Activated naive CD4-positive, alpha-beta T cell treated with anti-CD3 and anti-CD28 coated beads, Interleukin-2, amount 50 U/mL, for 16 hours (primary cell): Measurements from ENCODE around the gene CLEC19A.

Experiments
- DNase-seq: peaks from one replicate; pipeline ENCODE4 v3.0.0-alpha.2; 2020

The CLEC19A gene

DNA sequence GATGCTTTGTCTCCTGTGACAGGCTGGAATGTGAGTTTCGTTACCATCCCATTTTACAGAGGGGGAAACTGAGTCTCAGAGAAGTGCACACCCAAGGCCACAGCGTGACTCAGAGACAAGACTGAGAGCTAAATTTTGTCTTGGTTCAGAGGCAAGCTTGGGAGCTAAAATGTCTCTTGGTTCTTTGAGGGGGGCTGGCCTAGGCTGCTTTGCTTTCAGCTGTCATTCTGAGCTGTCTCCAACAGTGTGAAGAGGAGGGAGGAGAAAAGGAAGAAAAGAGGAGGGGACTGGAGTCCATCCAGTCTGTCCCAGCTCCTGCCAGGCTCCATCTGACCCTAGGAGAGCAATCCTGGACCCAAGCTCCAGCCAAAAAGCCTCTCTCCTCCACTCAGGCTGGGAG is at the start of gene CLEC19A:
Gene CLEC19A, plus strand, starts transcription at position 301 of the 400 bp plus-strand sequence. CDS start 121 bp downstream, outside the sequence.
- no peak for DNase-seq

DNA sequence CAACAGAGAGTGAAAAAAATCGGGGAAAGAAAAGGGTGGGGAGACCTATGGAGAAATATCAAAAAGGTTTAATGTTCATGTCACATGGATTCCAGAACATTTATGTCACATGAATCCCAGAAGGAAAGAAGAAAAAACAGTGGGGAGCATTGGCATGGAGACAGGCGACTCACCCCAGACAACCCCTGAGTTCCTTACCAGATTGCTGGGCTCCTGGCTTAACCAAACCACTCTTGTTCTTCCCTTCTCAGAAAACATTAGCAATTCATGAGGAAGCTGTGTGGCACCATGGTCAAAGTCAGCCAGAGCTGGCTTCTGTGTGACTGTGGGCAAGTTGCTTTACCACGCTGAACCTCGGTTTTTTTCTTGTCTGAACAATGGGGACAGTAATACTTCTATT is 49.6 kb upstream of the CLEC19A start:
- DNase-seq, result no peak

DNA sequence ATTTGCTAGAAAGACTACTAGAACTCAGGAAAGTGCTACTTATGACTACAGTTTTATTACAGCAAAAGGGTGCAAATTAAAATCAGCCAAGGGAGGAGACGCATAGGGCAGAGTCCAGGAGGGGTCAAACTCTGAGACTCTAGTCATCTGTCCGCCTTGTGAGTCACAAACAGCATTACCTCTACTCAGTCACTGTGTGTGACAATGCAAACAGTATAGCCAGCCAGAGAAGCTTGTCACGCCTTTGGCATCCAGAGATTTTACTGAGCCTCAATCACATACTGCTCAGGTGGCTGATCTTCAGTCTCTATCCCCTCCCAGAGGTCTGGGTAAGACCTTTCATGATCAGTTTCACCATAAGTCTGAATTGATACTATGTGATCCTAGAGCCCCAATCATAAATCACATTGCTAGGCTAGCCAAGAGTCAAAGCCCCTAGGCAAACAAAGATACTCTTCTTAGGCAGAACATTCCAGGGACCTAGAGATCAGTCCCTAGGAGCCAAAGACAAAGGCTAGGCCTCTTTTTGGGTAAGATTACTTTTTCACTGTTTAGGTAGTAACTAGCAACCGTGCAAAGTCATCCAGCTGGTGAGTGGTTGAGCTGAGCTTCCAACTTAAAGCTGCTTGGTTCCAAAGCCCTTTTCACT is 48.8 kb upstream of the CLEC19A start:
- DNase-seq, result no peak

DNA sequence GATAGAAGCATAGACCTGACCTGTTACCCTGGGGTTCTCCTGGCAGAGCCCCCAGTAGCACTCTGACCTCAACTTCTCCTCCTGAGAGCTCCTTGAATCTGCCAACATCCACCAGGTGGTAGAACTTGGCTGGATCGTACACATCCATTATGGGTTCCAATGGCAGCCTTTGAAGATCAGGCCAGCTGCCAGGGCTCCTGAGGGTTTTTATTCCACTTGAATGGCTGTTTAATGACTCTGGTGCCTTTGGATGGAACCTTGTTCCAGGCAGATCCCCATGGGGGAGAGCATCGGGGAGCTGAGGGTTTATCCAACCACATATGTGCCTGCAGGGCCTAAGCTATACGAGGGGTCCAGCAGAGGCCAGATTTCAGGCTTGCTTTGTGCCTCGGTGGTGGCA is 47.1 kb upstream of the CLEC19A start:
- DNase-seq, result no peak

DNA sequence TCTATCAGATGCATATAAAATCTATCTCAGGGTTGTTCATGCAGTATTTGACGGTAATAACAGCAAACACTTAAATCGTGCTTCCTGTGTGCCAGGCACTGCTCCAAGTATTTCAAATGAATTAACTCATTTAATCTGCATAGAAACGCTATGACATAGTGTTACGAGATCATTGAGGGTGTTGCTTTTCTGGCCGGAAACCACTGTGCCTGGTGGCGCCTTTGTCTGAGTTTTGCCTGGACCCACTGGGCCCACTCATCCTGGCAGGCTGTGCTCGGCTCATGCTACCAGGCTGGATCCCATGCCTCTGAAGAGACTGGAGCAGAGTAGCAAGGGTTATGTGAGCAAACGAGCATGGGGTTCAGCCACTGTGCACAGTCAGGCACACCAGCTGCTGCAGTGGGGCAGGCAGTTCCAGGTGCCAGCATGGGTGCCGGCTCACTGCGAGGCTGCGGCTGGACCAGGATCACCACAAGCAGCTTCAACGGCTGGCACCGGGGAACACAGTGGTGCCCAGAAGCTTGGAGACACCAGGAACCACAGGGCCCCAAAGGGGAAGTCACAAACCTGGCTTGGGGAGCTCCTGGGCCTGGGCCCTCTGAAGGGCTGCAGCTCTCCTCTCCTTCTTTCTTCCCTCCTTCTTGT is 45.9 kb upstream of the CLEC19A start:
- DNase-seq, result no peak

DNA sequence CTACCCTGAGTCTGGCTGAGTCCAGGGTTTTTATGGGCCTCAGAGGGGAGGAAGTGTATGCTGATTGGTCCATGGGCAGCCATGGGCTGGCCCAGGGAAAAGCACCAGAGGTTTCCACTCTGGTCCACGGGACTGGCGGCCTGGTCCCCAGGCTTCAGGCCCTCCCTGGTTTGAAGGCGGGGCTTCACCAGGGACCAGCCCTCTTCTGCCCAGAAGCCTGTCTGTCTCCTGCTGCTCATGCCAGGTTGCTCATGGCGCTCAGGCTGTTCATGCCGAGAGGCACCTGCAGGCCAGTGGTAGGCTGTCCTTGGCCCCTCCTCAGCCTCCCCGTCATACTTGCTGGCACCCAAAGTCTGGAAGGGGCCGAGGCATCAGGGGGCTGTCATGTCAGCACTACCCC is 45.0 kb upstream of the CLEC19A start:
- no peak for DNase-seq

DNA sequence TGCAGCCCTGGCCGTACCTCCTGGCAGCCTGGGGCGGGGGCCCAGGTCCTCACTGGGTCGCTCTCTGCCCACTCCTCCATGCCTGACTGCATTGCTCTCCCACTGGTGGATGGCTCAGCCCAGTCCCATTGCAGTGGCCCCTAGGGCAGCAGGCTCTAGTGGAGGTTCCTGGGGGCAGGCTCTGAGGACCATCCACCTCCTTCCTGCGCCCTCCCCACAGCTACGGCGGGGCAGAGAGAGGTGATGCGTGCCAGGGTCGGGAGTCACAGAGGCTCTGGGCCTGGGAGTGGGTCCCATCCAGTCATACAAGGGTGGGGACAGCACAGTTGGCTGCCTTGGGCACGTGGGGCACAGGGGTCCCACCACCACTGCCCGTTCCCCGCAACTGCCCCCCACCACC is 44.0 kb upstream of the CLEC19A start:
- DNase-seq, result no peak

DNA sequence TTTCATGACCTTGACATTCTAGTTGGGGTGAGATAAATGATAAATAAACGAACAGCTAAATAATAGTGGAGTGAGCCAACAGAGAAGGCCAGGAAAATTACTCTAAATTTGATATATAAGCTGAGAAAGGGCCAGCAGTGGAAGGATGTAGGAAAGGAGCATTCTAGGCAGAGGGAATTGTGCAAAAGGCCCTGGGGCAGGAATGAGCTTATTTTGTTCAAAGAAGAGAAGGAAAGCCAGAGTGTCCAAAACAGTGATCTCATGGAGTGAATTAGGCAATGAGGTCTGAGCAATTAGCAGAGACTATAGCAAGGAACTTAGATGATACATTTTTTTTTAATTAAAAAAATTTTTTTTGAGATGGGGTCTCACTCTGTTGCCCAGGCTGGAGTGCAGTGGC is 43.3 kb upstream of the CLEC19A start:
- no peak for DNase-seq

DNA sequence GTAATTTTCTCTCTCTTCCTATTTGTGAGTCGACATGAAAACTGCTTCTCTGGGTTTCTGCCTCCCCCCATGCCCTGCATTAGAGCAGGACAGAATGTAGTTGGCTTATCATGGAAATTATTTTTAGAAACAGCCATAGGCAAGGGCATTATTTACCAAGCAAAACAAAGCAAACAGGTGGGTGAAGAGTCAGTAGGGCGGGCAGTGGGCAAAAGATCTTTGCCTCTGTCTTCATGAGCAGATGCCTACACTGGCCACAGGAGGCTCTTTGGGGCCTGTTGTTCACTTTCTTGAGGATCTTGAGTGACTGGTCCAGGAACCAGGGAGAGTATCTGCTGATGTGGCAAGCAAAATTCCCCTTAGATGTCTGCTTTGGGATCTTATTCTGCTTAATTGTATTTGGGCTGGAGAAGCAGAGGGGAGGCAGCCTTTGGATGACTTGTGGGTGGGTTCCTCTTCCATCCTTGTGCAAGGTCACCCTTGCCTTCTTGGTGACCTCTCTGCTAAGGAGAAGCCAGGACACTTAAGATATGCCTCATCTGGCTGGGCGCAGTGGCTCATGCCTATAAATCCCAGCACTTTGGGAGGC is 42.5 kb upstream of the CLEC19A start:
- DNase-seq, result no peak

DNA sequence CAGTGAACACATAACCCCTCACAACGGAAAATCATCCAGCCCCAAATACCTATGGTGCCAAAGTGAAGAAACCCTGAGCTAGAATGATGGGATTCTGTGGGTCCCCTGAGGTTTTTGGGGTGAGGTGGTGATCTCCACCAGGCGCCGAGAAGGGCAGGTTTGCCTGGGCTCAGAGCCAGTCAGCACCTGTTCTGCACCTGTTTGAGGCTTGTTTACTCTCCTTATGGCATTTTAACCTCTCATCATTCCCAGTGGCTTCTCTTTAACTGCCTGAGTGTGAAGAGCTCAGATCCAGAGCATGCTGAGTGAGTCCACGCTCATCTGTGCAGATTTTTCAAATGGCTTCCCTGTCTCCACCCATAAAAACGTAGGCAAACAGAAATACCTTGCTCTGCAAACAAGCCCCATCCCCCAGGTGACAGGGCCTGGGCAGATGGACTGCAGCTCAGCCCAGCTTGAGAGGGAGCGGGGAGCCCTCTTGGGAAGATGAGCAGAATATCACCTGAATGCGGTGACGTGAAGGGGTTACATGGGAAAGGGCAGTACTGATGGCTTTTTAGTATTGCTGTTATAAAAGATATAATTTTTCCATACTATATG is 40.1 kb upstream of the CLEC19A start:
- no peak for DNase-seq

DNA sequence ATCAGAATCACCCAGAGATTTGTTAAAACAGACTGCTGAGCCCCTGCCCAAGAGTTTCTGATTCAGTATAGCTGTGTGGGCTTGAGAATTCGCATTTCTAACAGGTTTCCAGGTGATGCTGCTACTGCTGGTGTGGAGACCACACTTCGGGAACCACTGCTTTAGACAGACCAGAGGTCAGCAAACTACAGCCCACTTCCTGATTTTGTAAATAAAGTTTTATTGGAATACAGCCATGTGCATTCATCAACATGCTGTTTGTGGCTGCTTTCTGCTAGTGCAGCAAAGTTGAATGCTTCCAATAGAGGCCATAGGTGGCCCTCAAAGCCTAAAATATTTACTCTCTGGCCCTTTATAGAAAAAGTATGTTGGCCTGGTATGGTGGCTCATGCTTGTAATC is 32.6 kb upstream of the CLEC19A start:
- no peak for DNase-seq

DNA sequence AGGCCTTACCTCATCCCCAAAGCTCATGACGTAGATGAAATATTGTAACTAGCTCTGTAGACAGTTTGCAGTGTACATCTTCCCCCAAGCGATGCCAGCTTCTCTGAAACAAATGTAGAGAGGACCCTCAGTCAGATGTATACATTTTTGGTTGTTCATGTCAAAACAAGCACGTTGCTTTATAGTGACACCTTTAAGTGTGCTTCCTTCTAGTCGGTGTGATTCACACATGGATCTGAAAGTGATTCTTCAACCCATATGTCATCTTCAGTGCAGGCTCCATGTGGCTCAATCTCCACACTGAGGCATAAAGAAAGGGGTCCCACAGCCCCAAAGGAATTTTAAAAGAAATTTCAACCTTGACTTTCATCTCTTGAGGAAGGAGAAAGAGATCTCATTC is 30.9 kb upstream of the CLEC19A start:
- no peak for DNase-seq

DNA sequence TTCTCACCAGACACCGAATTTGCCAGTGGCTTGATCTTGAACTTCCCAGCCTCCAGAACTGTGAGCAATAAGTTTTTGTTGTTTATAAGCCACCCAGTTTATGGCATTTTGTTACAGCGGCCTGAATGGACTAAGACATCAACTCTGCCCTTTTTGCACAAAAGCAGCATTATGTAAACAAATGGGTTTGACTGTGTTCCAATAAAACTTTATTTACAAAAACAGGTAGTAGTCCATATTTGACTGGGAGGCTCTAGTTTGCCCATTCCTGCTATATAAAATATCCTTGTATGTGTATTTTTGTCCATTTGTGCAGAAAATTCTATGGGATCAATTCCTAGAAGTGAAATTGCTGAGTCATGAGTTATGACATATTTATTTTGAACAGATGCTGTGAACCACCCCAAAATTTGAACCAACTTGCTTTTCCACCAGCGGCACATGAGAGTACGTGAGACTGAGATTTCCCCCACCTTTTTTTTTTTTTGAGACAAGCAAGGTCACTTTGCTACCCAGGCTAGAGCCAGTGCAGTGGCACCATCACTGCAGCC is 21.3 kb upstream of the CLEC19A start:
- DNase-seq, result no peak

DNA sequence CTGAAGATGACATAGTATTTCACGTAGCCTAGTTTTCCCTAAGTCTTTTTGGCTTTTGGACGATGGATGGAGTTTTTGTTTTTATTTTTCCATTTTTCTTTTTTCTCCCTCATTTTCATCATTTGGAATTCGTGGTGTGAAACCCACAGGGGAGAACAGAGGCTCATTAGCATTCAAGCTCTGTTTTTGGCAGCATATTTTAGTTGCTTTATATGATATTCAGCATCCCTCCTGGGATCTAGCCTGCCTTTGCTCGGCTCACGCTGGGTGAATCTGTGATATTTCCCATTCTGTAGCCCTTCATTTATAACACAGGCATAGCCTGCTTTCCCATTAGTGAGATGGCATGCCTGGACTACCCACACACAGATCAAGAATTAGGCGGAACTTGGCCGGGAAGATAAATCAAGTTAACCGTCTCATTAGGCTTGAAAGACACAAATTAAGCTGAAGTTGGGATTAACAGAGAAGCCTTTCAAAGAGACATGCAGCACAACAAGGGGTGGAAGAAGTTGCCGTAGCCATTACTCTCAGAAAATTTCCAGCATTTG is 20.1 kb upstream of the CLEC19A start:
- no peak for DNase-seq

DNA sequence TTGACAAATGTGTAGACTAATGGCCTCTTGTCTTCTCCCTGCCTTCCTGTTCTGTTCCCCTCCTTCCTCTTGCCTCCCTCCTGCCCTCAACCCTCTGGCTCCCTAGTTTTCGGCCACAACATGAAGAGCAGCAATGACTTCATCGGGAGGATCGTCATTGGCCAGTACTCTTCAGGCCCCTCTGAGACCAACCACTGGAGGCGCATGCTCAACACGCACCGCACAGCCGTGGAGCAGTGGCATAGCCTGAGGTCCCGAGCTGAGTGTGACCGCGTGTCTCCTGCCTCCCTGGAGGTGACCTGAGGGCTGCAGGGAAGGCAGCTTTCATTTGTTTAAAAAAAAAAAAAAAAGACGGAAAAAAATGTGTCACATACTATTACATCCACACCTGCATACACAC is 18.8 kb upstream of the CLEC19A start:
- DNase-seq, result no peak

DNA sequence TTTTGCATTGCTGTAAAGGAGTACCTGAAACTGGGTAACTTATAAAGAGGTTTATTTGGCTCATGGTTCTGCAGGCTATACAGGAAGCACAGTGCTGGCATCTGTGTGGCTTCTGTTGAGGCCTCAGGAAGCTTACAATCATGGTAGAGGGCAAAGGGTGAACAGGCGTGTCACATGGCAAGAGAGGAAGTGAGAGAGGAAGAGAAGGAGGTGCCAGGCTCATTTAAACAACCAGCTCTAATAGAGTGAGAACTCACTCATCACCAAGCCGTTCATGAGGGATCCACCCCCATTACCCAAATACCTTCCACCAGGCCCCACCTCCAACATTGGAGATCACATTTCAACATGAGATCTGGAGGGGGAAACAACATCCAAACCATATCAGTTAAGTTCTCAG is 16.4 kb upstream of the CLEC19A start:
- no peak for DNase-seq

DNA sequence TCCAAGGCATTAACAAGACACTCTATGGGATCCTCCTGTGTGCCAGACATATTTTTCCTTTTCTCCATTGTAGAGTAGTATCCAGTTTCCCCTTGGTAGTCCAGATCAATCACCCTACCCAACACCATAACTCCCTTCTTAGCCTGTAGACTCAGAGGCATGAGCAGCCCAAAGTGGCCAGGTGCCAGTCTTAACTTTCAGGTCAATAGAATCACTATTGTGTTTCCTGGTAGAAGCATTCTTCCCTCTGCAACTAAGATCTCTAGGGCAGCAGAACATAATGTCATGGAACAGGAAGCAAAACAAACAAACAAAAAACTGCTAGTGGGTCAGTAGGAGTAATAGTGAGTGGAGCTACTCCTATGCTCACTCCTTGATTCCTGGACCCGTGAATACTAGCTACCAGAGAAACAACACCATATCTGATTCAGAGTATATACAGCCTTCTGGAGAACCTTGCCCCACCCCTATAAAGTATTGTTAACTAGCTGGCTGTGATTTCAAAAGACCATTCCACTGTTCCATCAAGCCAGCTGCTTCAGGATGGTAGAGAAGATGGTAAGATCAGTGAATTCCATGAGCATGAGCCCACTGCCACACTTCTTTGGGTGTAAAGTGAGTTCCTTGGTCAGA is 11.2 kb upstream of the CLEC19A start:
- no peak for DNase-seq

DNA sequence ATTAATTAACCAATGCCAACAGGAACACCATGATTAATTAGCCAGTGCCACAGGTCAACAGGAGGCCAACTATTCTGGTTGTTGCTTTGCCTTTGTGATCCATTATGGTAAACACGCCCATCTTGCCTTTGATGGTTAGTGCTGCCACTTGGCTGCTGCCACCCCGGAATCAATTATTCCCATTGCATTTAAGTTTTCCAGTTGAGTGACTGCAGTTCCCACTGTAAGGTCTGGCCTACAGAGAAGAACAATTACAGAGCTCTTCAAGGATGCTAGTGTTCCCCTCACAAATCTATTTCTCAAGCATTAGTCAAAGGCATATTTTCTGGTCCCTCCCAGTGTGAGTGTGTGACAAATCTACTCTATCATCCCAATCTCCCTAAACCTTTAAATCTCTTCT is 7.1 kb upstream of the CLEC19A start:
- no peak for DNase-seq

DNA sequence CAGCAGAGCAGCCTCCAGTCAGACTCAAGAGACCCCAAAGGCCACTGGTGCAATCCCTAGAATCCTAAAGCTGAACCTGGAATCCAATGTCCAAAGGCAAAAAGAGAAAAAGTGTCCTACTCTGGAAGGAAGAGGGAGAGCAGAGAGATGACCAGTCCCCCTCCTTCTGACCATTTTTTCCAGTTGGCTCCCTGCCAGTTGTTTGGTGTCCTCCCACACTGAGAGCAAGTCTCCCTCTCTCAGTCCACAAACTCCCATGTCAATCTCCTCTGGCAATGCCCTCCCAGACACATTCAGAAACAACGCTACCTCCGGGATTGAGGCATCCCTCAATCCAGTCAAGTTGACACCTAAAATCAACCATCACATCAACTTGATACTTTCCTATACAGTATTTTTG is 4.3 kb upstream of the CLEC19A start:
- no peak for DNase-seq

DNA sequence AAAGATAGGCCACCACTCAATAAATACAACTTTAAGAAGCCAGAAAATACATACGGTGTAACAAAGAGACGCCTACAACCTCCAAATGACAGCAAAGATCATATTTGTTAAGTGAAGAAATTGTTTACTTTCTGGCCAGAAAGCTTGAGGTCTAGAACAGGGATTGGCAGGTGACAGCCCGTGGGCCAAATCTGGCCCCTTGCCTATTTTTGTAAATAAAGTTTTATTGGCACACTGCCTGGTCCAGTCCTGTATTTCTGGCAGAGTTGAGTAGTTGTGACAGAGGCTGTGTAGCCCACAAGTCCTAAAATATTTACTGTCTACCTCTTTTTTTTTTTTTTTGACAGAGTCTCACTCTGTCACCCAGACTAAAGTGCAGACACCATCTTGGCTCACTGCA is 3.4 kb upstream of the CLEC19A start:
- DNase-seq, result no peak

DNA sequence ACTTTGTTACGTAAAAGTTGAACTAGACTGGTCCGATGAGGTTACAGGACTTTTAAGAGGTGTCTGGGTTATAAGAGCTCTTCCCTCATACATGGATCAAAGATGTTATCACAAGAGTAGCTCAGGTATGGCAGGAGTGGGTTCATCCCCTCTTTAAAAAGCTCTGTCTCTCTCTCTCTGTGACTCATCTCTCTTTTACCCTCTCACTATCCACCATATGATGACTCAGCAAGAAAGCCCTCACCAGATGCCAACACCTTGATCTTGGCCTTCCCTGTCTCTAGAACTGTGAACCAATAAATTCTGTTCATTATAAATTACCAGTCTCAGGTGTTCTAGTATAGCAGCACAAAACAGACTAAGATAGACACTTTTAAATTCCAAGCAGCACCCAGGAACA is 1.9 kb upstream of the CLEC19A start:
- DNase-seq, result no peak

DNA sequence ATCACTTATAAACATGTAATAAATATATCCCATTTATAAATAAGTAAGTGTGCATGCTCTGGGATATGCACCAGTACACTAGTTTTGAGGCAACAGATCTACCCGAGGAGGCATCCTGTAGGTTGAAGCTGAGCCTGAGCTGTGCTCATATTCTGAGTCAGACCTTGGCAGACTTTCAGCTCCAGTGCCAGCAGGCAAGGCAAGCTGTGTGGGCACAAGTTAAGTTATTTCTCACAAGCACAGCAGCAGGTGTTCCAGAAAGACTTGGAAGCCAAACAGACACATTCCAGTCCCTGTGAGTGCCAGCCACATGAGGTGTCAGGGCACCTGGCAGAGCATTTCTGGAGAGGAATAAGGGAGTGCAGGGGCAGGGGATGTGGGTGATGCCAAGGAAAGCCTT is 1.3 kb upstream of the CLEC19A start:
- DNase-seq, result no peak

DNA sequence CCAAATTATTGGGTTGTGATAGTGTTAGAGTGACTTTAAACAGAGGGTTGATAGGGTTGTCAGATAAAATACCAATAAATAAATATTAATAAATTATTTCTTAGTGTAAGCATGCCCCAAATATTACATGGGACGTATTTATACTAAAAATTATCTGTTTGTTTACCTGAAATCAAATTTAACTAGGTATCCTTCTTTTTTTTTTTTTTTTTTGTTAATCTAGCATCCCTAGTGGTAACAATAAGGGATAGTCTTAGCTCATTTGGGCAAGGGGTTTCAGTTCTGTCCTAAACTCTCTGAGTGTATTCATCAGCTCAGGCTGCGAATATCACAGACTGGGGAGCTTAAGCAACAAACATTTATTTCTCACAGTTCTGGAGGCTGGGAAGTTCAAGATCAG is 1.3 kb downstream of the CLEC19A start:
- DNase-seq, result no peak
